Breast epithelium (tissue), 3 donors: ENCODE results near the gene GALNT9.

Experiments
- POLR2A ChIP-seq: fragments of 450-650 bp; IDR thresholded peaks from one replicate; pipeline ENCODE4 v1.6.1; 2016; ENCODE audit warnings: antibody characterized with exemption, mild to moderate bottlenecking, moderate library complexity
- POLR2AphosphoS5 ChIP-seq, 3 donors: sonication (generic); formaldehyde crosslinking; IDR thresholded peaks; one replicate each; pipeline ENCODE4 v1.6.1; 2017; ENCODE audit warnings: antibody characterized with exemption in 3 of 3
- TF ChIP-seq, protein P1 (sequence below), 3 donors: fragments of 450-650 bp; IDR thresholded peaks; one replicate each; pipeline ENCODE4 v1.5.1; 2016 to 2017; ENCODE audit warnings: antibody characterized with exemption in 3 of 3, mild to moderate bottlenecking in 3 of 3, moderate library complexity in 3 of 3

DNA sequence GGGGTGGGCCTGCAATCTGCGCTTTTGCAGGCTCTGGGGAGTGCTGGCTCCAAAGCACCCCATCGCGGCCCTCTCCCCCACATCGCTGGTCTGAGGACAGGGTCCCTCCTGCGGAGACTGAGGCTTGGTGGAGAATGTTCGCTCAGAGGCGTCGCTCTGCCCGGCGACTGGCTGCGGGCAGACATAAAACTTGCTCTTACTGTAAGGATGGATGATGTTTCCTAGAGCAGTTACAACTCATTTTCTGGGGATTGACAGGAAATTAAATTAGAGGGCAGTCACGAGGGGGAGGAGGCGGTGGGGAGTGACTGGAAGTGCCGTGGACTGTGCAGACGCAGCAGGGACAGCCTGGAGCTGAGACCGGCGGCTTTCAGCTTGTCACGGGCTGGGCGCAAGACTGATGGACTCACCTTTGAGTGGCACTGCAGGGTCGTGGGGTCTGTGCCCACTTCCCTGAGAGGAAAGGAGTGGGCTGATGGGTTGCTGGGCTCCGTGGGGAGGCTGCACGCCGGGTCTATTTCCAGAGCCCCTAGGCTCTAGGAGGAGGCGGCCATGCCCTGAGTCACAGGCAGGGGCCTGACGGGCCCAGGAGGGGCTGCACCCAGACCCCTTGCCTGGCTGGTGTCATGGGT is 152.4 kb downstream of the GALNT9 start:
- TF ChIP-seq POLR2AphosphoS5 (IDR thresholded peaks at IDR 0.05) (no peak), POLR2A (no peak)
- TF ChIP-seq, protein P1, sequence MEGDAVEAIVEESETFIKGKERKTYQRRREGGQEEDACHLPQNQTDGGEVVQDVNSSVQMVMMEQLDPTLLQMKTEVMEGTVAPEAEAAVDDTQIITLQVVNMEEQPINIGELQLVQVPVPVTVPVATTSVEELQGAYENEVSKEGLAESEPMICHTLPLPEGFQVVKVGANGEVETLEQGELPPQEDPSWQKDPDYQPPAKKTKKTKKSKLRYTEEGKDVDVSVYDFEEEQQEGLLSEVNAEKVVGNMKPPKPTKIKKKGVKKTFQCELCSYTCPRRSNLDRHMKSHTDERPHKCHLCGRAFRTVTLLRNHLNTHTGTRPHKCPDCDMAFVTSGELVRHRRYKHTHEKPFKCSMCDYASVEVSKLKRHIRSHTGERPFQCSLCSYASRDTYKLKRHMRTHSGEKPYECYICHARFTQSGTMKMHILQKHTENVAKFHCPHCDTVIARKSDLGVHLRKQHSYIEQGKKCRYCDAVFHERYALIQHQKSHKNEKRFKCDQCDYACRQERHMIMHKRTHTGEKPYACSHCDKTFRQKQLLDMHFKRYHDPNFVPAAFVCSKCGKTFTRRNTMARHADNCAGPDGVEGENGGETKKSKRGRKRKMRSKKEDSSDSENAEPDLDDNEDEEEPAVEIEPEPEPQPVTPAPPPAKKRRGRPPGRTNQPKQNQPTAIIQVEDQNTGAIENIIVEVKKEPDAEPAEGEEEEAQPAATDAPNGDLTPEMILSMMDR (IDR thresholded peaks at IDR 0.05): no peak
